Measurements from ENCODE around the gene TARBP2.

Gene TARBP2

DNA sequence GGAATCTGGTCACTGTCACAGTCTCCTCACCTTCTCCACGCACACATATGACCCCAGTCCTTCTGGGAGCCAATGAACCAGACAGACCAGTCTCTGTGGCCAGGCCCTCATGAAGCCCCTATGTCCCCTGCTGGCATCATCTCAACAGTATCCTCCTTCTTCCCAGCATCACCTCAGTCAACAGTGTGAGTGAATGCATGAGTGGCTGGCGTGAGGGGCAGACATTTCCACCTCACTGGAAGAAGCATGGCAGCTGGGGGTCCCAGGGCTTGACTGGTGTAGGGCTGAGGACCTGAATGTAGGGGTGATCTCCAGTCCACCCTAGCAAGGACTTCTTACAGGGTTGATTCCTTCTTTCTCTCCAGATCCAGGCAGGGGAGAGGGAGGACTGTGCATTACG lies 3.6 kb upstream of the TARBP2 start:
- no peak for FAIRE-seq

DNA sequence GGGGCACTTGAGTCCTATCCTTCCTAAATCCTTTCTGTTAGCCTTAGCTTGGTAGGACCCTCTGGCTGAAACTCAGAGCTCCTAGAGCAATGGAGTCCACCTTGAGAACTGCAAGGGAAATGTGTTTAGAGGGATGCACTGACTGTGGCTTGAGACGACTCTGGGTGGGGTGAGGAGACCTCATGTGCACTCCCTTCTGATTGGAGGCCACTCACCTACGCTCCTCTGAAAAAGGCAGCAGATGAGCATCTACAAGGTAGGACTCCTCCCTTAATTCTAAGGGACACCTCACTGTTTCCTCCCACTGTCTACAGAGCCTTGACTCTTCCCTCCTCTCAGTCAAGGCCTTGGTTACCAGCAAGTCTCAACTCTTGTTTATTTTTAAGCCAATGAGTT lies 2.9 kb upstream of the TARBP2 start:
- FAIRE-seq: no peak

DNA sequence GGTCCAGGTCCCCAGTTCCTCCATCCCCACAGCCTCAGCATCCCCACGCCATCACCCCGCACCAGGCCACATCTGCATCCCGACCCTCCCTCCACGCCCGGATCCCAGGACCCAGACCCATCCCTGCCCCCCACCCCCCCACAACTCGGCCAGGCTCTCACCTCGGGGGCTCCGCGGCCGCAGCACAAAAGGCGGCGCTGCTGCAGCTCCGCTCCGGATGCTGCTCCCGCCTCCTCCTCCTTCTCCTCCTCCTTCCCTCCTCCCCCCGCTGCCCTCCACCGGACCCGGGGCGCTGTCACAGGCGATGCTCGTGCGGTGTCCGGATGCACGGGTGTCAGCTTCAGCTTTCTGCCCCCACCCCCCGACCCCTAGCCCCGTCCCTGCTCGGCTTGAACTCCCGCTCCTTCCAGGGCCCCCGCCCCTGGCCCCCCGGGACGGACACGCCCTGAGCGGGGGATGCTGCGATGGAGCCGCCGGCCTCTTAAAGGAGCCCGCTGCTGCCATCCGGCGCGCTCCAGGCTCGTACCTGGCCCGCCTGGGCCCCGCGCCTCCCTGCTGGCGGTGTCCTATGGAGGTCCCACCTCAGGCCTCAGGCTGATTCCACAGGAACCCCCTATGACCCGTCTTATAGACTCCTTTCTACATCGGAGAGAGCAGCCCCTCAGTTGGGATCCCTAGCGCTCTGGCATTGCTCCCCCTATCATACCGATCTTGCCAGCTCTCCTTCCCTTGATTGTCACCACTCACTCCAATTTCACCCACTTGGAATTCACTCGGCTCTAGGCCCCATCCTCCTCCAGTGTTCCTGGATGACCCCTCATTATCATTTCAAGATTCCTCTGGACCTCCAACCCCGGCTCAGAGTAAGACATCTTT lies 1.6 kb upstream of the TARBP2 start, which contains the start of gene MAP3K12:
Gene MAP3K12 (minus strand): TSS at position 193 of the 876 bp plus-strand sequence. CDS start 12,067 bp downstream, outside the sequence.
- FAIRE-seq: no peak

DNA sequence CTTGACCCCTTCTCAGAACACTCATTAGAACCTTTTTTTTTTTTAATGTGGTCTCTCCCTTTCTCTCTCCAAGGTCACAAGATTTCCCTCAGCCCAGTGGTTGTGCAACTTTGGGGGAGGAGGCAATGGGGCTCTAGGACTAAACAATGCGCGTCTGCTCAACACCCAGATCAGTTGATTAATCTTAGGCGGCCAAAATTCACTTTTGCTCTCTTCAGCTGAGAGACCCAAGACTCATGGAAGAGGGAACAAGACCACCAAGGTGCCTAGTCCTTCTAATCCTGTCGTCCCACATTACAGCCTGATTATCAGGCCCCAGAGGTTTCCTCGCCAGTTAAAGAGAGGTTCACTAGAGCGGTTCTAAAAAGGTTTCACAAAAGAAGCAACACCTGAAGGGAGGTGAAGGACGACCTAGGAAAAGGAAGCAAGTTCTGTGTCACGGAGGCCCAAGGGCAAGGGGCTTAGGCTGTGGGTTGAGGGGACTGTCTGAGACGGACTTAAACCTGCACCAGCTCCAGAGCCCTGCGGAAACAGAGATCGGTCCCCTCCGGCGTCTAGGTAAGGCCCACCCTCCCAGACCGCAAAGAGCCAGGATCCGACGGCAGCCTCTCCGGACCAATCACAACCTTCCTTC lies 824 bp upstream of the TARBP2 start:
- no peak for FAIRE-seq

DNA sequence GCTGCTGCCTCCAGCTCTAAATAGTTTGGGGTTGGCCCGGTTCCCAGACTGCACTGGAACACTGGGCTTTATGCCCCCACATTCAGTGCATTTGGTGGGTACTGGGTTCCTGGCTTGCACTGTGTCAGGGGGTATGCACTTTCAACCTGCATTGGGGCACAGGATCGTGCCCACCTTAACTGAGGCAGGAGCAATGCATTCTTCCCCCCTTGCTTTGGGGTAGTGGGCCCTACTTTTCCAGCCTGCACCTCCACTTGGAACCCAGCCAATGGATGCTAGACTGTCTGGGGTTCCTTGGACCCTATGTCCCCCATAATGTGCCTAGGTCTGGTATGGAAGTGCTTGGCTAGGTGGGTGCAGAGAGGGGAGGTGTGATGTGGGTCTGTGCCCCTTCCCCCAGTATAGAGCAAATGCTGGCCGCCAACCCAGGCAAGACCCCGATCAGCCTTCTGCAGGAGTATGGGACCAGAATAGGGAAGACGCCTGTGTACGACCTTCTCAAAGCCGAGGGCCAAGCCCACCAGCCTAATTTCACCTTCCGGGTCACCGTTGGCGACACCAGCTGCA lies 615 bp downstream of the TARBP2 start:
- FAIRE-seq: no peak

DNA sequence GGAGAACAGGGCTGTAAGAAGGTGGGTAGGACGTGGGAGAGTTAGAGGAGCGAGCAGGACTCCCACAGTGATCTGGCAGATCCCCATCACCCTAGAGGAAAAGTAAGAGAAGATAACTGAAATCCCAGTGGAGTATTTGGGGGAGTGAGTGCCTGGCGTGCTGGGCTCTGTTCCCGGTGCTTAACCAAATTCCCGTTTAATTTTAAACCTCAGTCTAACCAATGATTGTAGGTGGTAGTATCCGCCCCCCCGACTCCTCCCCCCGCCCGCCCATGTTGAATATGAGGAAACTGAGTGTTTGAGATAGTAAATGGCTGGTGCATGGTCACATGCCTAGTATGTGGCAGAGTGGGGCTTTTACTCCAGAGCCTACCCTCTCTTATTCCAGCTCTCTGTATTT lies 1.2 kb downstream of the TARBP2 start:
- no peak for FAIRE-seq

DNA sequence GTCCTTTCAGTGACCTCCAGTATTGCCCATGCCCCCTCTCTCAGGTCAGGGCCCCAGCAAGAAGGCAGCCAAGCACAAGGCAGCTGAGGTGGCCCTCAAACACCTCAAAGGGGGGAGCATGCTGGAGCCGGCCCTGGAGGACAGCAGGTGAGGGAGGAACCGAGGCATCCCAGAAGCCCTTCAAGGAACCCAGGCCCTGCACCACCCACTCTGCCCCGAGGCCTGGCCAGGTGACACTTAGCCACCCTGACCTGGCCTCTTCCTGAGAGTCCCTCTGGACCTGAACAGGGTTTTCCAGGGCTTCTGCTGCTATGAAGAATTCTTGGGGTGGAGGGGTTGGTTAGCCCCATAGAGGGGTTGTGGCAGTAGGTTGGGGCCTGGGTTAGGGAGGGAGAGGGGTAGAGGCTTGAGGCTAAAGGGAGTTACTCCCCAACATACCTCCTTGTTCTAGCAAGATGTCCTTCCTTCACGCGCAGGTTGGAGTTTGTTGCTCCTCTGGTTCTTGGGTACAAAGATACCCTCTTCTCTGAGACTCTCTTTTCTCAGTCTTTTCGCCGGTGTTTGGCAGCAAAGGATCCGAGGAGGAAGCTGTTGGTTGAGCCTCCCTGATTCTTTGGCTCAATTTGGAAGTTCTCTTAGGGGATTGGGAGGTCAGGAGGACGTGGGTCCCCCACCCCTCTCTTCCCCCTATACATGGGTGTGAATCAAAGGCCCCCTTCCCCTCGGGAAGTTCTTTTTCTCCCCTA lies 2.1 kb downstream of the TARBP2 start:
- no peak for FAIRE-seq

DNA sequence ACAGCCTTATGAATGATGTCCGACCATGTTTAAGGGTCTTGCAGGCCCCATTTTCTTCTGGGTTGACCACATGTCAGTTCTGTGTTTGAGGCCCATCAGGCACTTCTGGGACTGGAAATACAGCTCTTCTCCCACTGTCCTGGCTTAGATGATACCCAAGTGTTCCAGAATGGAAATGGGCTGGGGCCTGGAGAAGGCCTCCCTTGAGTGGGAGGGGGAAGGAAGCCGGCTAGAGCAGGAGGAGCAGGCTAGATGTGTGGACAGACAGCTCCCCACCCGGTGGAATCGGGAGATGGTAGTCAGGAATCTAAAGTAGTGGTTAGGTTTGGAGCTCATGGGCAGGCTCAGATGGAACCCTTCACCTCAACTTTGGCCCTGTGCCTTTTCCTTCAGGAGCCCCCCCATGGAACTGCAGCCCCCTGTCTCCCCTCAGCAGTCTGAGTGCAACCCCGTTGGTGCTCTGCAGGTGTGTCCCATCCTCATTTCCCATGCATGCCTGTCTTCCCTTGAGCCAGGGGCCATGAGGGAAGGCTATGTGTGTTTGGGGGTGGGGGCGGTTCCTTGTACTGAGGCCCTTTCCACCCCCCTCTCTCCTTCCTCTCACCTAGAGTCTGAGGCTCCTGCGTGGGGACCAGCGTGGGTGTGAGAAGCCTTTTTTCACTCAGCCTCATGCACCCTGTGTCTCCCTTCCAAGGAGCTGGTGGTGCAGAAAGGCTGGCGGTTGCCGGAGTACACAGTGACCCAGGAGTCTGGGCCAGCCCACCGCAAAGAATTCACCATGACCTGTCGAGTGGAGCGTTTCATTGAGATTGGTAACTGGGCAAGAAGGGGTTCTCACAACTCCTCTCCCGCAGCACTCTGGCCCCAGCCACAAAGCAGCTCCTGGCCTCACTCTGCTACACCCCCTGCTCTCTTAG lies 3.2 kb downstream of the TARBP2 start:
- no peak for FAIRE-seq

DNA sequence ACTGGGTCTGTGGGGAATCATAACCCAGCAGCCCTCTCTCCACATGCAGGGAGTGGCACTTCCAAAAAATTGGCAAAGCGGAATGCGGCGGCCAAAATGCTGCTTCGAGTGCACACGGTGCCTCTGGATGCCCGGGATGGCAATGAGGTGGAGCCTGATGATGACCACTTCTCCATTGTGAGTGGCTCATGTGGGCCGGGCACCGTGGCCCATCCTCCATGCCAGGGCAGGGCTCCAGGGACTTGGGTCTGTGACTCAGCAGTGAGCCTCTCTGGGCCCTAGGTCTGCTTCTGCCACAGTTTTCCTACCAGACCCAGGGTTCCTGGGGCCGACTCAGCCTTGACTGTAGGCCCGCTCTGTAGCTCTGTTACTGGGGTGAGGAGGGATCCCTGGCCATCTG lies 4.0 kb downstream of the TARBP2 start:
- no peak for FAIRE-seq

DNA sequence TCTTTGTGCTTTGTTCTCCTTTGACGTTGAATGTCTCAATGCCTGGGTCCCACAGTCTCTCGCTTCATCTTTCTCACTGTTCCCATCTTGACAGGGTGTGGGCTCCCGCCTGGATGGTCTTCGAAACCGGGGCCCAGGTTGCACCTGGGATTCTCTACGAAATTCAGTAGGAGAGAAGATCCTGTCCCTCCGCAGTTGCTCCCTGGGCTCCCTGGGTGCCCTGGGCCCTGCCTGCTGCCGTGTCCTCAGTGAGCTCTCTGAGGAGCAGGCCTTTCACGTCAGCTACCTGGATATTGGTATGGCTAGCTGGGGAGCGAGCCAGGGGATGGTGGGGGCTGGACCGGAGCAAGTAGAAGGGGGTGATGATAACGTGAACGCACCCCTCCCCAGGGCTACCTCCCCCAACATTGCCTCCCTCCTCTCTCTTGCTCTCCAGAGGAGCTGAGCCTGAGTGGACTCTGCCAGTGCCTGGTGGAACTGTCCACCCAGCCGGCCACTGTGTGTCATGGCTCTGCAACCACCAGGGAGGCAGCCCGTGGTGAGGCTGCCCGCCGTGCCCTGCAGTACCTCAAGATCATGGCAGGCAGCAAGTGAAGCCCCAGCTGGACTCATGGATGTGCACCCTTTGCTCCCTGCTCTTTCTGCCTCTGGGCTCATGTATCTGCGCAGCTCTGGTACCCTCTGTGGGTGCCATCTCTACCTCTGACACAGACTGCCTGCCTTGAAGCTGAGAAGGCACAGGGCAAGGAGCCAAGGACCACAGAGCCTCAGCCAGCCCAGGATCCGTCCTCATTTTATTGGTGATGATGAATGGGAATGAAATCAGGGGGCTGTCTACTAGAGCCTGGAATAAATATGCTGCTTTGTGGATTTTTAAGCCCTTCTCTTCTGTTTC lies 4.7 kb downstream of the TARBP2 start:
- no peak for FAIRE-seq

DNA sequence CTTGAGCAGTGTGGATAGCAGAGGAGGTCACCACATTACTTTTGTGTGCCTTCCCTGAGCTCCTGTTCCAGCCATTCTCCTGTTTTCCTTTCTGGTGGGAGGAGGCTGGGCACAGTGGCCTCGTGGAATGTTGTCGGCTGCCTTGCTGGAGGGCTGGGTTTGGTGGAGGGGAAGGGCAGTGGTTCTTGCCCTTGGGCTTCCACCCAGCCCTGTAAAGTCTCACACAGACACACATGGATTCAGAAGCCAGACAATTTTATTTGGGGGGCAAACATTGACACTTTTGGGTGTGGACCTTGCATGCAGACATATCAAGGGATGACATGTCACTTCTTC lies 5.3 kb downstream of the TARBP2 start:
- no peak for FAIRE-seq

DNA sequence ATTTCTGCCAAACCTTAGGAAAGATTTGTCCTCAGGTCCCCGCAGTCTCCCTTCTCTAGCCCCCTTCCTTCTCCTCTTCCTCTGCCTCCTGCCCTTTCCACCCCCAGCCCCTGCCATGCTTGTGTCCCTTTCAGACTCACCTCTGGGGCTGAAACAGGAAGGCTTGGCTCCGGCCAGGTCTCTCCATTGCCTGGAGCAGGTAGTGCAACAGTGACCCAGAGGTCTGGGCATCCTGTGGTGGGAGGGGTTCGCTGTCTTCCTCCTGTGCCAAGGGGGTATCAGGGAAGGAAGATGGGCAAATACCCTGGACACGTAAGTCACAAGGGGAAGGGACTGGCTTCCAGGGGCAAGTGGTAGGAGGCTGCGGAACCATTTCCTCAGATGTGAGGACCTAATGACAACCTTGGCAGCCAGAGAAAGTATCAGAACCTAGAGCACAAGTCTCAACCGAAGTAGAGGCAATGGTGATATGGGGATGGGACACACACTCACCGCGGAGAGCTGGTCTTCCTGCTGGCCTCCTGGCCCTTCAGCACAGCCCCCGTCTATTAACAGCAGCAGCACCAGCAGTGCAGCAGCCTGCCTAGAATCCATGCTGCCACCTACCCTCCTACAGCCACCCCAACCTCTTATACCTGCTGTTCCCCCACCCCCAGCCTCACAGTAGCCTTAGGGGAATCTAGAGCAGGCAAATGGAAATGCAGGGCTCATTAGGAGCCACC lies 6.0 kb downstream of the TARBP2 start, which contains the start of gene NPFF:
Gene NPFF (minus strand): TSS at position 604 of the 722 bp plus-strand sequence. CDS start 10 bp downstream, at position 594.
- FAIRE-seq: no peak

DNA sequence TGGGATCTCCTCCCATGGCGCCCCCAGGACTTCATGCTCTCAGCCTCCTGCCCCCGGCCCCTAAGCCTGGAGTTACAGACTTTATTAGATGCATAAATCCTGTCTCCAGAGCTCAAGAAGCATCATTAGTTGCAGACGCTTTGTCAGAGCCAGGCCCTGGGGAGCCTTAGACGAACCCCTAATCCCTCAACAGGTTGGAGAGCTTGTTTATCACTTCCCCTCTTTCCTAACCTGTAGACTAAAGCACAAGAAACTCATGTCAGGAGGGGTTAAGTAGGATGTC lies 6.5 kb downstream of the TARBP2 start:
- FAIRE-seq: no peak

DNA sequence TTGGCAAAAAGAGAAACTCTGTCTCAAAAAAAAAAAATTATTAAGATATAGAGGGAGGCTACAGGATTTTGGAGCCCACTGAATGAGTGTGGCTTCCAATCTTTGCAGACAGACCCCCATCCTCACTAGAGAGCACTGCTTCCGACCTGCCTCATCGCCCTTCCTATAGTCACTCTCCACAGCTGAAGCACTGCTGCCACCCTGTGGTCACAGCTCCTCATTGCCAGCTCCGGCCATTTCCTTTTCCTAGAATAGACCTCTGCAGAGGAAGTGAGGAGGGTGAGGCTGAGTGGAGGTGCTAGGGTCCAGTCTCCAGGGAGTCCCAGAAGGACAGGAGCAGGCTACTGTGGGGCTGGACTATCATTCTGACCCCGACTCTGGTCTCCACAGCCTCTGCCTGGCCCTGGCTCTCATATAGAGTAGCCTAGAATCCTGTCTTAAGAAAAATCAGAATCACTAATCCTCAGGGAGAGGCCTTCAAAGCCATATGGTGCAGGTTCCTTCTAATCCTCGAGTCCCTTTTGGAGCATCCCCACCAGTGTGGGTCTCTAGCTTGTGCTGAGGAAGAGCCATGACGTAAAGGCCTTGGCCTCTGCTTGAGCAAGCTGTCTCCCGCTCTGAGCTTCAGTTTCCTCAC lies 7.6 kb downstream of the TARBP2 start:
- FAIRE-seq: no peak

DNA sequence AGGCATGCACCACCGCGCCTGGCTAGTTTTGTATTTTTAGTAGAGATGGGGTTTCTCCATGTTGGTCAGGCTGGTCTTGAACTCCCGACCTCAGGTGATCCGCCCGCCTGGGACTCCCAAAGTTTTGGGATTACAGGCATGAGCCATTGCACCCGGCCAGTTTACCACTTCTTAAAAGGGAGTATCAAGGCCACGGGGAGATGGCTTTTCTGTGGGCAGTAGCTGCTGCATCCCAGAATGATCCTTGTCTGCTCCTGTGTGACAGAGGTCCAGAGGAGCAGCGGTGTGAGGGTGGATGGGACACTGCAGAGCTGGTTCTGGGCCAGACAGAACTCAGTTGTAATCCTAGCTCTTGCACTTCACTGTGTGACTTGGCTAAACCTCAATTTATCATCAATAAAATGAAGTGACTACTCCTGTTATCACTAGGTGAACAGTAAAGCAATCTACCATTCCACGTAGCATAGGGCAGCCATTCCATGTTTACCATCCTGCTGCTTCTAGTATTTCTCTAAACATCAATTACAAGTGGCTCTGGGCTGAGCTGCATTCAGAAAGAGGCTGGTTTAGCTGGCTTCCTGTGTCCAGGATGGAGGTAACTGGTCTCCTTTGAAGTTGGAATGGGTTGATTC lies 9.2 kb downstream of the TARBP2 start:
- no peak for FAIRE-seq

DNA sequence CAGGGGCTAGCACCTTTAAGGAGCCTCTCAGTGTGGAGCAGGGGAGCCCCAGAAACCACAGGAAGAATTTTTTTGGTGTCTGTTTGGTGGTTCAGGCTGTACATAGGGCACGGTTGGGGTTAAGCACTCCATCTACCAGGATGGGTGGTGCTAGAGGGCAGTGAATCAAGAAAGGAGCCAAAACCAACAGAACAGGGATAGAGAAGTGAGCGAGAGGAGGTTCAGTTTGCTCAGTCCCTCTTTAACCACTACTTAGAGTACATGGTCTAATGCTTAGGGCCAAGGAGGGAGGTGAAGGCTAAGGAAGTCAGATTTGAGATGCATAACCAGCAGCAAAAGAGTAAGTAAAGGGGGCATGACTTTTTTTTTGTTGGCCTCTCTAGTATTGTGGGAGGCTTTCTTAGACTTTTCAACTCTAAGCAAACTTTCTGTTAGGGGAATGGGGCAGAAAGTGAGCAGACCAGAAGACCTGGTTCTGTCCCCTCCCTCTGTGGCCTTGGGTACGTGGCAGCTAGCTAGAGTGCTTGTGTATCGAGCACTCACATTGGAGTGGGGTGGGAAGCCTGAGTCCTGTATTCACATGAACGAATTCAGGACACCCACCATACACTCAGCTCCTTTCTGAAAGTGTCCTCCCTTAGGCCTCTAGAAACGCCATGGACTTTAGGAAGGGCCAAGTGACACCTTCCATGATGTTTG lies 12.8 kb downstream of the TARBP2 start:
- FAIRE-seq: no peak

DNA sequence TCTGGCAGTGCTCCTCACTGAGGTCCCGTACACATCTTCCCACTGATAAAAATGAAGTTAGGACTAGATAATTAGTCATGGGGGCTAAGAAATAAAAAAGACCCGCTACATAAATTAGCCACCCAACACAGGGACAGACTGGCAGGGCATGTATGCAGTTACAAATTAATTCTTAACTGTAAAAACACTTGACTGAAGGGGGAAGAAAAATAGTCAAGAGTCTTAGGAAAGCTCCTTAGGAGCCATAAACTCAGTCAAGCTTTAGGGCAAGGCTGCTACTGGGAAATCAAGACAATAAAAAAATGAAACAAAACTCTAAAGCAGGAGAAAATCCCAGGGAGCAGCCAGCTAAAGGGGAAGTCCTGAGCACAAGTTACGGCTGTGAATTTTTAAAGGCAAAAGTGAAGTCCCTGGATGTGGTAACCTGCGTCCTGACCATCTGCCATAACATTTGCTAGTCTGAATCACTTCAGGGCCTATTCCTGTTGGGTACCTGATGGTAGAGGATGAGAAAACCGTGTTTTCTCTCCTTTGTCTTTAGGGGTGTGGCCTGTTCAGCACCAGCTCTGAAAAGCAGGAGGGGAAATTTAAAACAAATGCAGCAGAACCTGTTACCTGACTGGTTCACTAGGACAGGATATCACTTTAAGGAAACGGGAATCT lies 13.7 kb downstream of the TARBP2 start:
- FAIRE-seq: no peak

DNA sequence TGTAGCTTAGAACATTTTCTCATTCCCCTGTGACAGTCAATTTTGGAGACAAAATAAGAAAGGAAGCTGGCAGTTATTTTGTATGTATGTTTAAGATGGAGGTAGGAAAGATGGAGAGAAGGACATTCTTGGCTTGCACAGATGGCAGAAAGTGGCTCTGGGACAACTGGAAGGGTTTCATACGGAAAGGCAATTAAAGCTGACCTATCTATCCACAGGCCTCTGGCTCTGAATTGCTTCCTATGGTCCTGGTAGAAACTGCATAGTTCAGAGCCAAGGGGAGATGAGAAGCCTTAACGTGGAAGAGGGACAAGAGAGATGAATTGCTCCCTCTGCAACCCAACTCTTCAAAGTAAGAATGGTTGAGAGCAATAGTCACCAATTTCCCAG lies 14.2 kb downstream of the TARBP2 start:
- no peak for FAIRE-seq
